NCI-H1417 treated with DMSO at 0.1 percent for 48 hours (cell line): ENCODE data around the gene UBAP2.
"Not testable (repeated sequence)": the region's sequence is repeated elsewhere in the genome, so short reads cannot be mapped to it uniquely, and the experiment has no call there.

Source experiments
- DNase-seq: peaks from one replicate; lab custom pipeline; 2025; lab: John Stamatoyannopoulos, UW

Gene UBAP2

DNA sequence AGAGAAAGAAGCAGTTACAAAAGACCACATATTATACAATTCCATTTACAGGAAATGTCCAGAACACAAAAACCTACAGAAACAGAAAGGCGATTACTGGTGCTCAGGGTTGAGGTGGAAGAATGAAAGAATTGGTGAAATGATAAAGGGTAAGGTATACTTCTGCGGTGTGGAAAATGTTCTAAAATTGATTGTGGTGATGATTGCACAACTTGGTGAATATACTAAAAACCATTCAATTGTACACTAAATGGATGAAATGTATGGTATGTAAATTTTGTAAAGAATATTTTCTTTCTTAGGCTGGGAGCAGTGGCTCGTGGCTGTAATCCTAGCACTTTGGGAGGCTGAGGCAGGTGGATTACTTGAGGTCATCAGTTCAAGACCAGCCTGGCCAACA, 72.3 kb downstream of the UBAP2 start:
- no peak for DNase-seq

DNA sequence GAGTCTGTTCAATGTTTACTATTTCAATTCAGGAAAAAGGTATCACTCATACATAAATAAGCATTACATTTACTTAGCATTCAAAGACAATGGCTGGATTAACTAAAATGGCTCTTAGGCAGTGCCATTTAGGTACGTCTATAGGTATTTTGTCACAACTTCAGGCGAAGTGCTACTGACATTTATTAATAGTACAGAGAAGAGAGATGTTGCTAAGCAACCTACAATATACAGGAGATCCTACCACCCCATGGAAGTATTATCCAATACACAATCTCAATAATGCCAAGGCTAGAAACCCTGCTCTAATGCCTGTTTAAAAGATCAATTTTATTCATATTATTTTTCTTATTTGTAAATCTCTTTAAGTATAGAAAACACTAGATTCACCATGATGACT, 76.0 kb downstream of the UBAP2 start:
- DNase-seq = no peak

DNA sequence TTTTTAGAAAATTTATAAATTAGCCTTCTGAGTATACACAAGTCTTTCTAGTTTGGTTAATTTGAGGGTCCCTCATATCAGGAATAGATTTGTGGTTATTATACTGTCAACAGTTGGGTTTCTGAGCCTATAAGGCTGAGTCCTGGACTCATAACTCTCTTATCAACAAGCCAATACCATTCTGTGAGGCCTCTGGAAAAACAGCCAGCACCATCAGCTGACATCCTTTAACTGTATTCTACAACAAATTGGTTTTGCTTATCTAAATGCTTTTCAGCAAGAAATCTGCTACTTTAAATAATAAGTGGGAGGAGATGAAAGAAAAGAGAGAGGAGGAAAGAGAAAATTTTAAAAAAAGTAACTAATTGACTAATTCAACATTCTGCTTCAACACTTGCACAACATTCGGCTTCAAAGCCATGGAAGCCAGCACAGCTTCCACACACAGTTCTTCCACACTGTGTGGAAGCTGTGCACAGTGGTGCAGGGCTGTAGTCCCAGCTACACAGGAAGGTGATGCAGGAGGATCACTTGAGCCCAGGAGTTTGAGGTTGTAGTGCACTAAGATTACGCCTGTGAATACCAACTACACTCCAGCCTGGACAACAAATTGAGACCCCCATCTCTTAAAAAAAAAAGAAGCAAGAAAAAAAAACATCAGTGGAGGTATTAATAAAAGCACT, 84.5 kb downstream of the UBAP2 start:
- DNase-seq = no peak

DNA sequence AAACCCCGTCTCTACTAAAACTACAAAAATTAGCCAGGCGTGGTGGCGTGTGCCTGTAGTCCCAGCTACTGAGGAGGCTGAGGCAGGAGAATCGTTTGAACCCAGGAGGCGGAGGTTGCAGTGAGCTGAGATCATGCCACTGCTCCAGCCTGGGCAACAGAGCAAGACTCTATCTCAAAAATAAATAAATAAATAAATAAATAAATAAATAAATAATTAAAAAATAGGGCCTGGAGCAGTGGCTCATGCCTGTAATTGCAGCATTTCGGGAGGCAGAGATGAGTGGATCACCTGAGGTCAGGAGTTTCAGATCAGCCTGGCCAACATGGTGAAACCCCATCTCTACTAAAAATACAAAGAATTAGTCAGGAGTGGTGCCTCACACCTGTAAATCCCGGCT, 86.2 kb downstream of the UBAP2 start:
- DNase-seq = not testable (repeated sequence)

DNA sequence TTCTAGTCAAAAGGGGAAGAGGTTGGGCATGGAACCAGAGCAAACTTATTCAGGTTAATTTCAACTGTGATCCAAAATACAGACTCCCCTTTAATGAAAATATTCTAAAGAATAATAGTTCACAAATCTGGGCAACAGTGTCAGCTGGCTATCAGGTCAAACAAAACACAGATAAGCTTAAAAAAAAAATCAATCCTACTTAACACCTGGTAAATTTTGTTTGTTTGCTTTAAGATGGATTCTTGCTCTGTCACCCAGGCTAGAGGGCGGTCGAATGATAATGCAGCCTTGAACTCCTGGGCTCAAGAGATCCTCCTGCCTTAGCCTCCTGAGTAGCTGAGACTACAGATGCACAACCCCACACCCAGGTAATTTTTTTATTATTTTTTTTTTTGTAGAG, 89.0 kb downstream of the UBAP2 start:
- no peak for DNase-seq

DNA sequence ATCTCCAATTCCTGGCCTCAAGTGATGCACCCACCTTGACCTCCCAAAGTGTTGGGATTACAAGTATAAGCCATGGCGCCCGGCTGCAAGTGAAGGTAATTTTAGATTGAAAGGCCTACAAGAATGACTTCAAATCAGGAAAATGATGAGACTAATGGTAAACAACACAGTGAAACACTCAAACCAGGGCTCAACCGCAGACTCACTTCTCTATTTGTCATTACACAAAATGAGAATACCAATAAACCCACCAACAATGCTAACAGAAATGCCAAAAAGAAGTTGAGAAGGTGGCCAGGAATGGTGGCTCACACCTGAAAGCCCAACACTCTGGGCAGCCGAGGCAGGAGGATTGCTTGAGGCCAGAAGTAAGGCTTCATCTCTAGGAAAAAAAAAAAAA, 92.1 kb downstream of the UBAP2 start:
- DNase-seq = no peak

DNA sequence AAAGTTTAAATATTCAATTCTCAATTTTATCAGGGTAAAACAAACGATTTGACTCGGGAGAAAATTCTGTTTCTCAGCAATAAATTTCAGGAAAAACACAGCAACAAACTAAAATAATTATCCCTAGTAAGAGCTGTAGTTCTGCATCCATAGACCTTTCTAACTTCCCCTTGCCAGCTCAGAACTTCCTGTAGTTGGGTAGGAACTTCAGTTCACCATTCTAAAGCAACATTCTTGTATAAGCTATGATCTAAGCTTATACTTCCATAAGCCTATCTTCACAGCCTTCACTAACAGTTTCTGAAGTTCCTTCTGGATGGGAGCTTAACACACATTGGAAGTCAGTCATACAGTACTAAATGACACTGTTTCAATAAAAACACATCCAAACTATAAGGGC, 96.6 kb downstream of the UBAP2 start:
- no peak for DNase-seq

DNA sequence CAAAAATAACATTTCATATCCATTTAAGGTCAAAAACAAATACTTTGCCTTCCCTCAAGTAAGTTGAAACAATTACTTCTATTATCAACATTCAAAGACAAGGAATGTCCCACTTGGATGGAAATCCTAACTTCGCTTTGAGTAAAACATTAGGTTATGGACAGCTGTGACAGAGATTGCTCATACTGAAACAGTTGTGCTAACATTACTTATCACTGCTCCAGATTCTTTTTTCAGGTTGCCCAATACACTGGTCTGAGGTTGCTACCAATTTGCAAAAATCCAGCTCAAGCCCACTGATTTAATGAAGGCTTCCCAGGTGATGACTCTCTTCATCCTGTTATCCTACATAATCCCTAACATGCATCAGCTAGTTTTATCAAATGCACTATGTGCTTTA, 98.3 kb downstream of the UBAP2 start:
- DNase-seq = no peak

DNA sequence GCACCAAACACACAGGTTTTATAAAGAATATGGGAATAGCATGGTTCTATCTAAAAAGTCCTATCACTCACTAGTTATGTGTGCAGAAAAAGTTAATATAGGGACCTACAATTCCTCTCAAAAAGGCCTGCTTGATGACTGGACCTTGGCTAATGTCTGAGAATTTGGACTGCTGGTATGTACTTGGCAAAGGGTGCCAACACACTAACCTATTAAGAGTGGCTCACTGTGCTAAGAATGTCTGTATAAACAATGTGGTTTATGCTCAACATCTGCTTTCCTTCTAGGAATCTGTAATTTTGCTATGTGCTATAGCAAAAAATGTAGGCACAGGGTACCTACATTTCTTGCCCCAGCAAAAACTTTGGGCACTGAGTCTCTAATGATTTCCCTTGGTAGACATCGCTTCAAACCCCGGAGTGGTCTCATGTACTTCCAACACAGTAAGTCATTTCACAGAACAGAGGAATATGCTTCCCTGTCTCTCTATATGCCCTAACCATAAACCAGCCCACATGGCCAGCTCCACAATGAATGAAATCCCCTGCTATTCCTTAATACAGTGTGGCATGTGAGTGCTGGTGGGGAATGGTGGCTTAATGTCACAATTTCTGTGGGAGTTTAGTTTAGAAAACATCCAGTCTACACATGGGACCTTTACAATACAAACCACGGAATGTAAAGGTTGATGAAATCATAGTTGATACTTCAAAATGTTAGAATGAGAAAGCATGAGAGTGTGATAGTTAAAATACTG, 101.7 kb downstream of the UBAP2 start:
- no peak for DNase-seq

DNA sequence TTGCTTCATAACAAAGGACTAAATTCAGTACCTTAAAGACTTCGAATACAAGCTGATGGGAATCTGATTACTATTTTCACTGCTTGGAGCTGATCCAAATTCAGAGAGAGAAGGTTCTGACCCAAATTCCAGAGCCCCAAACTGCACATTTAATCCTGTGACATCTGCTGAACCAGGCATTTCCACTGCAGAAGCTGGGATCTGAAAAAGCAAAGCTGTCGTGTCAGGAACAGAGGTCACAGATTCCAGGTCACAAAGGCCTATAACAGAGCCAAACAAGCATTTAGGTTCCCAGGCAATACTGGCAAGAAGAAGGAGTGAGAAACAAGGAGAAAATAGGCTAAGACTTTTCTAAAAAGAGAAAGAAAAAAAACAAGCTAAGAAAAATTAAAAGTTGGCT, 105.3 kb downstream of the UBAP2 start:
- DNase-seq = no peak

DNA sequence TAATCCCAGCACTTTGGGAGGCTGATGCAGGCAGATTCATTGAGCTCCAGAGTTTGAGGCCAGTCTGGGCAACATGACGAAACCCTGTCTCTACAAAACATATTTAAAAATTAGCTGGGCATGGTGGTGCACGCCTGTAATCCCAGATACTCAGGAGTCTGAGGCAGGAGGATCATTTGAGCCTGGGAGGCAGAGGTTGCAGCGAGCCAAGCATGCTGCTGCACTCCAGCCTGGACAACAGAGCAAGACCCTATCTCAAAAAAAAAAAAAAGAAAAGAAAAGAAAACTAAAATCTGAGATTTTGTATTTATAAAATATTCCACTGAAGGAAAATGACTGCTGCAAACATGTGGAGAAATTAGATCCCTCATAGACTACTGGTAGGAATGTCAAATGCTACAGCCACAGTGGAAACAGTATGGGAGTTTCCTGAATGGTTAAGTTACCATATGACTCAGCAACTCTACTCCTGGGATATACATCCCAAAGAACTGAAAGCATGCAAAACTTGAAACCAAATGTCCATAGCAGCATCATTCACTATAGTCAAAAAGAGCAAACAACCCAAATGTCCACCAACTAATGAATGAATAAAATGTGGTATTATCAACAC, 106.1 kb downstream of the UBAP2 start:
- no peak for DNase-seq

DNA sequence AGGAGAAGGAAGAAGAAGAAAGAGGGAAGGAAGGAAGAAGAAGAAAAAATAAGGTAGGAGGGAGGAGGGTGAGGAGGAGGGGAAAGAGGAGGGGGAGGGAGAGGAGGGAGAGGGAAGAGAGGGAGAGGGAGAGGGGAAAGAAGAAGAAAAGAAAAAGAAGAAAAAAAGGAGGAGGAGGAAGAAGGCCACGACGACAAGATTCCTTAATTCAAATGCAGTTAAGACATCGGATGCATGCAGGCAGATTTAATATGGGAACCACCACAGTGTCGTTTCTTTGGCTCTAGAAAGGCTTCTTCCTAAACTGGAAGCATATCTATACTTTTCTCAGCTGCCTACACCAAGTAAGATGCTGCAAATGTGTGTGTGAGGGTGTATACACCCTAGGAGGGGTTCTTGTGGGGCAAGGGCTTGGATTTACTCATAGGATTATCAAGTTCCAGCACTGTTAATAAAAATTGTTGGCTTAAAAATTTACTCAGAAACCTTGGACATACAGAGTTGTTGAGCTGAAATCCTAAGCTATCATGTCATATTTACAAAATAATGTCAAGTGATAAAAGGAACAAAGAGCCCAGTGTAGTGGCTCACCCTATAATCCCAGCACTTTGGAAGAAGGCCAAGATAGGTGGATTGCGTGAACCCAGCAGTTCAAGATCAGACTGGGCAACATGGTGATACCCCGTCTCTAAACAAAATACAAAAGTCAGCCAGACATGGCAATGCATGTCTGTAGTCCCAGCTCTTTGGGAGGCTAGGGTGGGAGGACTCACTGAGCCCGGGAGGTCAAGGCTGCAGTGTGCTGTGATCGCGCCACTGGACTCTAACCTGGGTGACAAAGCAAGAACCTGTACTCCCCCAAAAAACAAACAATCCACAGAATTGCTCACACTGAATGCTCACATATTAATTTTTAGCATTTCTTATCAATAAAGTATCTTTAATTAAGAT, 108.5 kb downstream of the UBAP2 start:
- DNase-seq = no peak

DNA sequence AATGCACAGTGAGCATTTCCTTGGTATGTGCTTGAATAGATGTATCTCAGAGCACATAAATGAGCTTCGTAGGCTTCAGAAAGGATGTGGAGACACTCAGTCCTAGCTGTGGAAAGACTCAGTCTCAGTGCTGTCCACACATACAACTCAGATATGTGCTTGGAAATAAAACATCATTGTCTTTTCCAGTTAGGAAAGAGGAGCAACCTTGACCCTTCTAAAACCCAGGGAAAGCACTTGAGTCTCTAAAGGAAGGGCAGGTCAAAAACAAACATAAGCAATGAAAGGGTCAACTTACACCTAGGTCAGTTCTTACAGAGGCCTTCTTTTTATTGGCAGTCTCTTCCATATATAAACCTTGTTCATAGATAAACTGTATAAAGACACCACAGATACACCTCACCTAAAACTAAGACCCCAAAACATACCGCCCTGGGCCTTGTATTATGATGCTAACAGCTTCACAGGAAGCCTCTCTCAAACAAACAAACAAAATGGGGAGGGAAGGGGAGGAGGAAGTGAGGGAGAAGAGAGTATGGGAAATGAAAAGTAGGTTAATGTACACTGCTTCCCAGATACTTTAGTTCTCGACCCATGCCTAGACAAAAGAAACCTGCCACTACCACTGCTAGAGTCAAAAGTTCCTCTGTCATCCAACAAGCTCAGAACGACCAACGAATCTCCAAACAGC, 114.4 kb downstream of the UBAP2 start:
- DNase-seq = no peak

DNA sequence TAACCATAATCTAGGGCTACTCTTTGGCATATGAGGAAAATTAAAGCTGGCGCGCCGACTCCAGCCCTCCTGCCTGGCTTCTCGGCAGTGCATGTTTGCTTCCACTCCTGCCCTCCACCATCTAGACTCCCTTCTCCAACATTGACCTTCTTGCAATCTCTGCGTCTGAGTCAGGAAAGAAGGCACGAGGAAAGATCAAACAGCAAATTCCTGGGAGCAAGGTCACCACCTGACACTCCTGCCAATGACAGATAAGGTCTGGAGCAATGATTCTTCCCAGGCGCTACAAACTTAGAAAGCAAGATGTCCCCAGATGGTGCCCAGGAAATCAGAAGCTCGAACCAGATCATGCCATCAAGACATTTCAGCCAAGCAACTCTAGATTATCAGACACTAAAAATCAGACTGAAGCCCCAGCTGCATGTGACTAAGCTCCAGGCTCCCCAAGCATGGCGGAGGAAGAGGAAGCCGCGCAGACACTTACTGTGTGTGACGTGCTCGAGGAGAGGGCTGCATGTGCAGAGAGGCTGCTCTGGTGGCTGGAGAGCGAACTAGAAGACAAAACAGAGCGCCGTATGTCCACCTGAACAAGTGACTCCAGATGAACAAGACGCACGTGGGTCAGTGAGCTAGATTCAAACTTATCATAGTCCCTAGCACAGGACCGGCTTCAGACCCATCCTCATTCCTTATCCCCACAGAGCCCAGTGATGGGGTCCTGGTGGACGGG, 116.4 kb downstream of the UBAP2 start:
- DNase-seq = no peak

DNA sequence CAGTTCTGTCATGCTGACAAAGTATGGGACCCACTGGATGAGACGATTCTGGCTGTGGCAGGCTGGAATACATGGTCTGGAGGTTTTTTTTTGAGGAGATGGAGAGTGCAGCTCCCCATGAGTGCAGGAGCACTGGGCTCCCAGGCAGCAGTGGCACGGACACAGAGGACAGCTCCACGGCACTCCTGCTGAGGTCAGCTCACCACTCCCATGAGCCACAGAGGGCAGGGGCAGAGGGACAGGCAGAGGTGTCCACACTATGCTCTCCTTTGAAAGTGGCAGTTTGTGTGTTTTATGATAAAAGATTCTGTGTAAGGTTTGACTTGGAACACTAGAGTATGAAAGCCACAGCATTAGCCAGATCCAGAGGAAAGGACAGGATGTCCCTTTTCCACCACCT, 117.4 kb downstream of the UBAP2 start:
- DNase-seq = no peak

DNA sequence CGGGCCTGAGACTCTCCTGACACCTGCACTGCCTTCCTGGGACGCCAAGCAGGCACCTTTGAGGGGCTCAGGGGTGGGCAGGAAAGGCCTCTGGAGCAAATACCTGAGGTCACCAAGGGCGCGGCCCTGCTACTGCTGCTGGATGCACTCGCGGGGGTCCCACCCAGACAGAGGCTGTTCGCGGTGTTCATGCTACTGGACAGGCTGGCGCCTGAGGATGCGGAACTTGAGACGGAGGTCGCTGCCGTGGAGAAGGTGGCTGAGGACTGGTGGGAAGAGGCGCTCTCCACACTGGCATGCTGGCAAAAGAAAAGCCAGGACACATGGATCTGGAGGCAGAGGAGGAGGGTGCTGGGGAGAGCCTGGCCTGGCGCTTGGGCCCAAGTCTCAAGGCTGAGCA, 121.0 kb downstream of the UBAP2 start:
- no peak for DNase-seq

DNA sequence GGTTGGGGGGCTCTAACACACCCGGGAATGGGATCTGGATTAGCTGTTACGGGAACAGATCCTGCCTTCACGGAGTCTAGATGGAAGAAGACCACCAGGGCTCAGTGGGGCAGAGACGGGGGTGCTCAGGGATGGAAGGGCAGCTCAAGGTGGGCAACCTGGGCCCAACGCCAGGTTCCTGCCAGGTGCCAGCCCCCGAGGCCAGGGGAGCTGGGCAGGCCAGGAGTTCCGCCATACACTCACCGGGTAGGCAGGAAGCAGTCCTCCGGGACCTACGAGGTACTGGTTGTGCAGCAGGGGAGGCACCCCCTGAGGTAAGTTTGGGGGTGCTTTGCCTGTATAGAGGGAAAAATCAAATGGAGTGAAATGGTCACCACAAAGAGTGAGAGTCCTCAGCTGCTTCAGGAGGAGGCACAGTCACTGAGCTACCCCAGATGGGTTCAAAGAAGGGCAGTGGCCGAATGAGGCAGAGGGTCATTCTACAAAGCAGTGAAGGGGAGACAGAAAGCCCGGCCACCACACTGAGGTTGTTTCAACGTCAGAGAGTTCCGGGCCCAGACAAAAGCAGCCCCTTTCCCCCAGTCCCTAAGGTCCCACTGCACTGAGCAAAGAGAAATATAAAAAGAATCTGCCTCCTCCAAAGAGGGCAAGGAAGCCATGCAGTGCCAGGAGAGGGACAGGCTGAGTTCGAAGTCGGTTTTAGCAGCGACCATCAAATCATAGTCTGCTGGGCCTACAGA, 121.8 kb downstream of the UBAP2 start:
- DNase-seq = no peak

DNA sequence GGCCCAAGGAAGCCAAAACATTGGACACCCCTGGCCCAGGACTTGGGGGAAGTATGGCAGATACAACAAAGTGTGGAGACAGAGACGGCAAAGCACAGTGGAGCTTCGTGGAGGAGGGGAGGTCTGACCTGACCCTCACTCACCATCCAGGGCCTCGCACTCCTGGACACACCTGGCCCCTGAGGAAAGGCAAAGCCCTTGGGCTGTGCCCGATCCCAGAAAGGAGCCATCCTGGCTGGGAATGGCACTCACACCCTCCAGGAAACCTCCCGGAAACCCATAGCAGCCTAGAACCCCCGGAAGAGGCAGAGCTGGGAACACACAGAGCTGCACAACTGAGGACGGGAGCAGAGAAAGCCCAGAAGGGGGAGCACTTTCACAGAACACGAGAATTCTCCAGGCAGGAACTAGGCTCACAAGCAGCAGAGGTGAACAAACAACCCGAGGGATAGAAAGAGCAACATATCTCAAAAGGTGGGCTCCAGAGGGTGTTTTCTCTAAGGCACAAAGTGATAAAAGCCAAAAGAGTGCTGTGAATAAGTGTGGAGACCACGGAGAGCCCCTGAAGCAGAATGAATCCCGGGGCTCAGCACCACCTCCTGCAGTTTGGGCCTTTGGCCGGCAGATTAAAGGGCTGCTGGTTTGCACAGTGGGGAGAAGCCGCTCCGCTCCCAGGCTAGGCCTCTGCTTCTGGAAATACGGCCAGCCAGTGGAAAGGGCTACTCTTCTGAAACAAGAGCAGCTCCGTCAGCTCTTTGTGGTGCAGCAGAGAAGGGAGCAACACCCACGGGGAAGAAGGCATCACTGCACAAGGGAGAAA, 123.5 kb downstream of the UBAP2 start:
- no peak for DNase-seq

DNA sequence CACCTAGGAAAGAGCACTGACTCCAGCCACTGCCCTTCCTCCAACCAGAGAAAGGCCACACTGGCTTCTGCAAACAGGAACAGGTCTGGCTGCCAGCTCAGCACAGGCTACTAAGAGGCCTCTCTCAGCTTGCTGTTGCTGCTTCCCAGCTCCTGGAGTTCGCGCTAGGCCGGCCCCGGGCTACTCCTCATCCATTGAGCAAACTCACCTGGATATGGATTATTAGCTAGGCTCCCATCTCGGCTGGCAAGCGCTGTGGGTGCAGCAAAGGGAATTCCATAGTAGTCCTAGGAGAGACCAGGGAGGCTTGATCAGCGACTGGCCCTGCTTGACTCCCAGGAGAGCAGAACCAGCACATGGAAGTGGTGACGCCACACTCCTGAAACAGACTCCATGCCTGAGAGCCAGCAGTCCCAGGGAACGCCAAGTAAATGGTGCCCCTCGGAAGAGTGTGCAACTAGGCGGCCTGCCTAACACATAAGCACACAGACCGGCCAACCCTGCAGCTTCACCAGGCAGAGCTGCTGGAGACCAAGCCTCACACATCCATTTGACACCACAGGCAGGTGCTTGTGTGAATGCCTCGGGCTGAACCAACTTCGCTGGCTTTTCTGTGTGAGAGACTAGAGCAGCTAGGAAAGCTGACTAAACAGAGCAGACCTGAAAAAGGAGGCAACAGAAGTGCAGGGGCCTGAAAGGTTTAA, 124.5 kb downstream of the UBAP2 start:
- no peak for DNase-seq
